Measurements from ENCODE around the gene ROBO2. TPM values are rescaled to one million over a fixed set of nuclear protein-coding genes. Genes with fewer than 3 reads are reported as not detected.

Gene ROBO2
- total and polyA plus RNA-seq, 5 experiments from 2014 or later: not detected

- ATAC-seq: no peak
- Mint-ChIP-seq H3K36me3 (no peaks in the 10 kb centered on the region), H3K27ac (no peak overlapping the region), H3K4me1 (no peaks in the 10 kb centered on the region), H3K9me3 (peaks cover 0 to 16% (median 3%) of the 10 kb centered on the region in 9 donors), H3K27me3 (no peaks in the 10 kb centered on the region), H3K4me3 (no peak overlapping the region)
- DNase-seq: no peak
- POLR2A ChIA-PET: no interaction called here
These were observed 231.4 kb downstream of the ROBO2 start for GRCh38 chr3:77271306-77271705.

GRCh38 chr3:77271711-77272110 lies 231.8 kb downstream of the ROBO2 start:
- H3K4me3 Mint-ChIP-seq: no peak overlapping the region
- POLR2A ChIA-PET: no interaction called here
- no peak overlapping the region for H3K27ac Mint-ChIP-seq
- no peaks in the 10 kb centered on the region for H3K27me3 Mint-ChIP-seq
- H3K36me3 Mint-ChIP-seq: no peaks in the 10 kb centered on the region
- DNase-seq: no peak
- no peak for ATAC-seq
- H3K4me1 Mint-ChIP-seq: no peaks in the 10 kb centered on the region
- peaks cover 0 to 12% (median 3%) of the 10 kb centered on the region in 9 donors for H3K9me3 Mint-ChIP-seq

- ATAC-seq: no peak
- Mint-ChIP-seq H3K36me3 (no peaks in the 10 kb centered on the region), H3K9me3 (peaks cover 0 to 23% (median 5%) of the 10 kb centered on the region in 9 donors), H3K4me3 (no peak overlapping the region), H3K4me1 (no peaks in the 10 kb centered on the region), H3K27me3 (no peaks in the 10 kb centered on the region), H3K27ac (no peak overlapping the region)
- POLR2A ChIA-PET: no interaction called here
- DNase-seq: no peak
These were observed 239.4 kb downstream of the ROBO2 start for GRCh38 chr3:77279276-77279675.

- DNase-seq (no peak), ATAC-seq (no peak)
- Mint-ChIP-seq H3K27me3 (no peaks in the 10 kb centered on the region), H3K4me3 (no peak overlapping the region), H3K27ac (no peak overlapping the region), H3K9me3 (peaks cover 0 to 21% (median 5%) of the 10 kb centered on the region in 9 donors), H3K4me1 (no peaks in the 10 kb centered on the region), H3K36me3 (no peaks in the 10 kb centered on the region)
- POLR2A ChIA-PET: no interaction called here
These were observed 241.8 kb downstream of the ROBO2 start for GRCh38 chr3:77281721-77282120.

GRCh38 chr3:77283108-77283507 lies 243.2 kb downstream of the ROBO2 start:
- Mint-ChIP-seq H3K4me3 (no peak overlapping the region), H3K27ac (no peak overlapping the region), H3K27me3 (no peaks in the 10 kb centered on the region), H3K36me3 (no peaks in the 10 kb centered on the region), H3K4me1 (no peaks in the 10 kb centered on the region), H3K9me3 (peaks cover 0 to 12% (median 0%) of the 10 kb centered on the region in 9 donors)
- ATAC-seq (no peak), DNase-seq (no peak)
- POLR2A ChIA-PET: no interaction called here

- POLR2A ChIA-PET: no interaction called here
- no peak for DNase-seq
- Mint-ChIP-seq H3K9me3 (peaks cover 2 to 27% (median 8%) of the 10 kb centered on the region in 9 donors), H3K4me1 (no peaks in the 10 kb centered on the region), H3K27ac (no peak overlapping the region), H3K27me3 (no peaks in the 10 kb centered on the region), H3K36me3 (no peaks in the 10 kb centered on the region), H3K4me3 (no peak overlapping the region)
- no peak for ATAC-seq
These were observed 248.4 kb downstream of the ROBO2 start for GRCh38 chr3:77288348-77288747.

- no peak for DNase-seq
- H3K27ac Mint-ChIP-seq: no peak overlapping the region
- POLR2A ChIA-PET: no interaction called here
- no peak overlapping the region for H3K4me3 Mint-ChIP-seq
- no peaks in the 10 kb centered on the region for H3K36me3 Mint-ChIP-seq
- no peak for ATAC-seq
- no peaks in the 10 kb centered on the region for H3K27me3 Mint-ChIP-seq
- peaks cover 3 to 64% (median 8%) of the 10 kb centered on the region in 9 donors for H3K9me3 Mint-ChIP-seq
- no peaks in the 10 kb centered on the region for H3K4me1 Mint-ChIP-seq
These were observed 256.6 kb downstream of the ROBO2 start for GRCh38 chr3:77296527-77296926.

GRCh38 chr3:77298417-77298816 lies 258.5 kb downstream of the ROBO2 start:
- DNase-seq: no peak
- Mint-ChIP-seq H3K4me1 (no peaks in the 10 kb centered on the region), H3K36me3 (no peaks in the 10 kb centered on the region), H3K27me3 (no peaks in the 10 kb centered on the region), H3K9me3 (peaks cover 3 to 45% (median 4%) of the 10 kb centered on the region in 9 donors), H3K4me3 (no peak overlapping the region), H3K27ac (no peak overlapping the region)
- no peak for ATAC-seq
- POLR2A ChIA-PET: no interaction called here

GRCh38 chr3:77303955-77304699 lies 264.2 kb downstream of the ROBO2 start:
- no peaks in the 10 kb centered on the region for H3K4me1 Mint-ChIP-seq
- H3K27me3 Mint-ChIP-seq: no peaks in the 10 kb centered on the region
- H3K9me3 Mint-ChIP-seq: peaks cover 0 to 8% (median 2%) of the 10 kb centered on the region in 9 donors
- no peak overlapping the region for H3K4me3 Mint-ChIP-seq
- ATAC-seq: no peak
- POLR2A ChIA-PET: no interaction called here
- H3K27ac Mint-ChIP-seq: no peak overlapping the region
- DNase-seq: no peak
- H3K36me3 Mint-ChIP-seq: no peaks in the 10 kb centered on the region

GRCh38 chr3:77304700-77305021 lies 264.8 kb downstream of the ROBO2 start:
- ATAC-seq: no peak
- H3K4me1 Mint-ChIP-seq: no peaks in the 10 kb centered on the region
- H3K27me3 Mint-ChIP-seq: no peaks in the 10 kb centered on the region
- no peak for DNase-seq
- H3K27ac Mint-ChIP-seq: no peak overlapping the region
- no peak overlapping the region for H3K4me3 Mint-ChIP-seq
- POLR2A ChIA-PET: no interaction called here
- no peaks in the 10 kb centered on the region for H3K36me3 Mint-ChIP-seq
- H3K9me3 Mint-ChIP-seq: peaks cover 0 to 8% (median under 1%) of the 10 kb centered on the region in 9 donors

- no peak for ATAC-seq
- H3K4me1 Mint-ChIP-seq: no peaks in the 10 kb centered on the region
- POLR2A ChIA-PET: no interaction called here
- H3K27me3 Mint-ChIP-seq: no peaks in the 10 kb centered on the region
- DNase-seq: no peak
- no peak overlapping the region for H3K4me3 Mint-ChIP-seq
- H3K36me3 Mint-ChIP-seq: no peaks in the 10 kb centered on the region
- H3K9me3 Mint-ChIP-seq: peaks cover 0 to 9% (median 2%) of the 10 kb centered on the region in 9 donors
- no peak overlapping the region for H3K27ac Mint-ChIP-seq
These were observed 269.6 kb downstream of the ROBO2 start for GRCh38 chr3:77309460-77309859.

- peaks cover 0 to 5% (median 0%) of the 10 kb centered on the region in 9 donors for H3K9me3 Mint-ChIP-seq
- DNase-seq (no peak), ATAC-seq (no peak)
- H3K27me3 Mint-ChIP-seq: no peaks in the 10 kb centered on the region
- no peaks in the 10 kb centered on the region for H3K4me1 Mint-ChIP-seq
- H3K4me3 Mint-ChIP-seq: no peak overlapping the region
- H3K27ac Mint-ChIP-seq: no peak overlapping the region
- H3K36me3 Mint-ChIP-seq: no peaks in the 10 kb centered on the region
- POLR2A ChIA-PET: no interaction called here
These were observed 273.9 kb downstream of the ROBO2 start for GRCh38 chr3:77313843-77314242.

- DNase-seq: no peak
- Mint-ChIP-seq H3K9me3 (peaks cover 0 to 11% (median 2%) of the 10 kb centered on the region in 9 donors), H3K36me3 (no peaks in the 10 kb centered on the region), H3K27me3 (no peaks in the 10 kb centered on the region), H3K4me3 (no peak overlapping the region), H3K27ac (no peak overlapping the region), H3K4me1 (no peaks in the 10 kb centered on the region)
- ATAC-seq: no peak
- POLR2A ChIA-PET: no interaction called here
These were observed 279.8 kb downstream of the ROBO2 start for GRCh38 chr3:77319711-77320110.

- H3K27me3 Mint-ChIP-seq: no peaks in the 10 kb centered on the region
- peaks cover 0 to 11% (median 2%) of the 10 kb centered on the region in 9 donors for H3K9me3 Mint-ChIP-seq
- H3K4me1 Mint-ChIP-seq: no peaks in the 10 kb centered on the region
- no peak for ATAC-seq
- no peaks in the 10 kb centered on the region for H3K36me3 Mint-ChIP-seq
- no peak overlapping the region for H3K4me3 Mint-ChIP-seq
- POLR2A ChIA-PET: no interaction called here
- peak in 1 of 10 donors; percentile 3 for DNase-seq
- H3K27ac Mint-ChIP-seq: no peak overlapping the region
These were observed 280.6 kb downstream of the ROBO2 start for GRCh38 chr3:77320514-77320913.

Data from naive thymus-derived CD8-positive, alpha-beta T cell (primary cell).